Stimulated activated CD8-positive, alpha-beta memory T cell treated with anti-CD3 and anti-CD28 coated beads, Interleukin-15, amount 100 ng/mL, for 1 hour (primary cell): ENCODE results near the gene COPZ1.

Experiments used
- DNase-seq: peaks from one replicate; pipeline ENCODE4 v3.0.0-alpha.2; 2020; ENCODE audit warnings: low read depth

Gene COPZ1

GRCh38 chr12:54359762-54360351 lies 34.9 kb downstream of the COPZ1 start:
- DNase-seq, result no peak

- peak; percentile 40 for DNase-seq
Observed at GRCh38 chr12:54360717-54361456, 36.0 kb downstream of the COPZ1 start.

- no peak for DNase-seq
Observed at GRCh38 chr12:54363047-54363446, 38.1 kb downstream of the COPZ1 start.

- no peak for DNase-seq
Observed at GRCh38 chr12:54363618-54364017, 38.7 kb downstream of the COPZ1 start.

- DNase-seq, result no peak
Observed at GRCh38 chr12:54364413-54364812, 39.5 kb downstream of the COPZ1 start, which contains the start of gene GPR84. TSS of gene GPR84 (minus strand) at chr12:54364486. CDS start at chr12:54363851, 635 bp downstream.

GRCh38 chr12:54368025-54368708 lies 43.2 kb downstream of the COPZ1 start:
- DNase-seq, result no peak

GRCh38 chr12:54368709-54369596 lies 44.0 kb downstream of the COPZ1 start:
- peak; percentile 86 for DNase-seq

- no peak for DNase-seq
Observed at GRCh38 chr12:54369597-54370131, 44.7 kb downstream of the COPZ1 start.

- no peak for DNase-seq
Observed at GRCh38 chr12:54370171-54370730, 45.3 kb downstream of the COPZ1 start.

GRCh38 chr12:54371328-54372112 lies 46.6 kb downstream of the COPZ1 start:
- DNase-seq, result no peak

- no peak for DNase-seq
Observed at GRCh38 chr12:54372113-54372806, 47.3 kb downstream of the COPZ1 start.

GRCh38 chr12:54373649-54374561 lies 49.0 kb downstream of the COPZ1 start:
- DNase-seq, result no peak

- DNase-seq, result no peak
Observed at GRCh38 chr12:54374562-54375258, 49.8 kb downstream of the COPZ1 start.

GRCh38 chr12:54375259-54375579 lies 50.3 kb downstream of the COPZ1 start:
- DNase-seq, result no peak

GRCh38 chr12:54376596-54376995 lies 51.7 kb downstream of the COPZ1 start:
- no peak for DNase-seq

GRCh38 chr12:54377007-54377406 lies 52.1 kb downstream of the COPZ1 start:
- no peak for DNase-seq

- no peak for DNase-seq
Observed at GRCh38 chr12:54377797-54378515, 53.0 kb downstream of the COPZ1 start.
